ENCODE results near the gene ATXN1. TPM values are rescaled to one million over a fixed set of nuclear protein-coding genes. Genes with fewer than 3 reads are reported as not detected.
A peak's percentile ranks its signal among the peaks of the same experiment; 100 is the strongest.

Gene ATXN1
- total RNA-seq, 4 donors from 2014 or later: 26.4 to 46.4 (median 36.1) TPM

DNA sequence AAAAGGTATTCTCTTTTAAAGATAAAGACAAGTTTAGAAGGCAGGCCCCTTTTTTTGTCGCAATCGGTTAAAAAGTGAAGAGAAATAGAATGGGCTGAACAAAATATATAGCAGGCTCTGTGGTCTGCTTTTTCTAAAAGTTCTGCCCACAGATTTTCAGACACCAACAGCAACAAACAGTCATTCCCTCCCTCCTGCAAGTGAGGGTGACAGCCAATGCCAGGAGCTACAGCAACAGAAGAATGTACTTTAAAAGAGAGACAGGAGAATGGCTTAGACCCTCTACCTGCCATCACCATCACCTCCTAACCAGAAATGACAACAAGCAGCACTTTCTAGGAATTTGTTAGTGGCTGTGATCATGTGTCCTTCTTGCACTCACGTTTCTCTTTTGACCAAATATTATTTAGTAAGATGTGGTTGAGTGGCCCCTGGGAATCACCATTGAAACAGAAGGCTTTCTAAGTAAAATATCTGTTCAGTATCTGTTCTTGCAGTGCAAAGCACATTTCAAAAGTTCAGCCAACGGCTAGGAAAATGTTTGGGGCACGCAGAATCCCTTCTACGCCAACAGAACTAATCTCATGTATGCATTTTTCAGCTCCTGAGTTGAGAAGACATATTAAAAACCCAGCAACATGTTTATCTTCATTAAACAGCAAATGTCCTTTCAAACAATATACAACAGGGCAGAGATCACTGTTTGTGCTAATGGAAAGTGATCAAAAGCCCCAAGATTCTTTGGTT lies 248.5 kb downstream of the ATXN1 start:
- TF ChIP-seq, protein P1, sequence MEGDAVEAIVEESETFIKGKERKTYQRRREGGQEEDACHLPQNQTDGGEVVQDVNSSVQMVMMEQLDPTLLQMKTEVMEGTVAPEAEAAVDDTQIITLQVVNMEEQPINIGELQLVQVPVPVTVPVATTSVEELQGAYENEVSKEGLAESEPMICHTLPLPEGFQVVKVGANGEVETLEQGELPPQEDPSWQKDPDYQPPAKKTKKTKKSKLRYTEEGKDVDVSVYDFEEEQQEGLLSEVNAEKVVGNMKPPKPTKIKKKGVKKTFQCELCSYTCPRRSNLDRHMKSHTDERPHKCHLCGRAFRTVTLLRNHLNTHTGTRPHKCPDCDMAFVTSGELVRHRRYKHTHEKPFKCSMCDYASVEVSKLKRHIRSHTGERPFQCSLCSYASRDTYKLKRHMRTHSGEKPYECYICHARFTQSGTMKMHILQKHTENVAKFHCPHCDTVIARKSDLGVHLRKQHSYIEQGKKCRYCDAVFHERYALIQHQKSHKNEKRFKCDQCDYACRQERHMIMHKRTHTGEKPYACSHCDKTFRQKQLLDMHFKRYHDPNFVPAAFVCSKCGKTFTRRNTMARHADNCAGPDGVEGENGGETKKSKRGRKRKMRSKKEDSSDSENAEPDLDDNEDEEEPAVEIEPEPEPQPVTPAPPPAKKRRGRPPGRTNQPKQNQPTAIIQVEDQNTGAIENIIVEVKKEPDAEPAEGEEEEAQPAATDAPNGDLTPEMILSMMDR (IDR thresholded peaks at IDR 0.05): no peak
- DNase-seq (ENCODE audit: low spot score) (no peak), ATAC-seq (ENCODE audit: low FRiP score) (no peak)

DNA sequence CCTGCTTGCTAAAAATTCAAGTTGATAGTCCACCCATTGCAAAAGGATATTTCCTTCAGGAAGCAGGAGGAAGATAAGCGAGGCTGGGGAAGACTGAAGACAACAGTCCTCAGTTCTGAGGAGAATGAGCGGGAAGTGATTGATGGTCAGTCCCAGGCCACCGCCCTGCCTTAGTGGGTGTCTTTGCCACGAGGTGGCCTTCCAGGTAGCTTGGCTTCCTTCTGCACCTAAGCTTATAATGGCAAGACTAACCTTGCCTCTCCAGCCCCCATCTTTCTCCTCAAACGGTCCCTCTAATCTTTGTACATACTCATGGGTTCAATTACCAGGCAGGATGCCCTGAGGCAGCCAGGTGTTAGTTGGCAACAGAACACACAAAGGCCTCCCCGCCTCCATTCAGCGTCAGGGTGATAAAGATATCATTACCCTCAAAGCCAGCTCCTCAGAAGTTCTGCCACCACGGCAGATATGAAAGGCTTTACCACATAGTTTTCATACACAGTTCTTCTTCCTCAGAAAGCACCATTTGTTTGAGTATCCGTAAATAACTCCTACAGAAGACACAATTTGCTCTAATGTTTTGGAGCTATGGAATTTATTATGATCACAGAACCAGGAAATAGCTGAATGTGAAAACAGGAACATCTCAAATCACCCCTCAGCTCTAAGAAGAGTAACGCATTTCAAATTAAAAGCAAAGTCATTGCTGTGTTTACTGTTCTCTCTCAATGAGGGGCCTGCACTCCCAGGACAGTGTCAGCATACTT lies 249.4 kb downstream of the ATXN1 start:
- TF ChIP-seq, protein P1 (IDR thresholded peaks at IDR 0.05): no peak
- no peak for ATAC-seq (ENCODE audit: low FRiP score)

DNA sequence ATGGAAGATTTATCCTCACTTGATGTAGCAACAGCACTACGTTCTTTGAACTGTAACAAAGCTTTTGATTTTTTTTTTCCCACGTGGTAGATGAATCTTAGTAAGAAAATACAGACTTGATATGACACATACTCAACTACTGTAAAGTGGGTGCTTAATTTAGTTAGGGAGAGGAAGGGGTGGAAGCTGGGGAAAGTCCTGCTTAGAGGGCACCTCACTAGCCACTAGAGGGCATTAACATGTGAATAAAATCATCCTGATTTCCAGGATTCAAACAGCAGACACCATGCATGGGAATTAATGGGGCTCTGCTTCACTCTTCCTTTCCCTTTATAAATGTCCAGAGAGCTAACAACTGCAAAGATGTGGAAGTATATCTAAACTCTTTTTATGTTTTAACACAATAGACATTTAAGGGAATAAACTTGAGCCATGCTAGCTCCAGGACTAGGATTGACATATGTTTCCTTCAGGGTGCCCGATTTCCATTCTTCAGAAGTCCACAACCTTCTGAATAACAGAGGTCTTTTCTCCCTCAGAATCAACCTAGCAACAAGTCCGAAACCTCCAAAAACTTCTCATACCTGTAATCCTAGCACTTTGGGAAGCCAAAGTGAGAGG lies 250.1 kb downstream of the ATXN1 start:
- ATAC-seq (ENCODE audit: low FRiP score) (peak; percentile 45), DNase-seq (ENCODE audit: low spot score) (no peak)
- TF ChIP-seq, protein P1 (IDR thresholded peaks at IDR 0.05): no peak

More for the DNA sequence above, 249.4 kb downstream of the ATXN1 start:
- DNase-seq (ENCODE audit: low spot score): no peak

DNA sequence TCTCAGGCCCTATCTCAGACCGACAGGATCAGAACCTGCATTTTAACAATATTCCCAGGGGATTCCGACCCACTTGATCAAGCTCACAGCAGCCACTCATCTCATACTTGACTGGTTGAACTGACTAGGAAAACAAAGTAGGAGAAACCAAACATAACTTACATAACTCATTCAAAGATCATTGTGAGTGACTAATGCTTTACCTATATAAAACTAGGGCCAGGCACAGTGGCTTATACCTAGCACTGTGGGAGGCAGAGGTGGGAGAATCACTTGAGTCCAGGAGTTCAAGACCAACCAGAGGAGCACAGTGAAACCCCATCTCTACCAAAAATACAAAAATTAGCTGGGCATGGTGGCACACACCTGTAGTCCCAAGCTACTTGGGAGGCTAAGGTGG lies 251.0 kb downstream of the ATXN1 start:
- DNase-seq (ENCODE audit: low spot score) (no peak), ATAC-seq (ENCODE audit: low FRiP score) (no peak)

DNA sequence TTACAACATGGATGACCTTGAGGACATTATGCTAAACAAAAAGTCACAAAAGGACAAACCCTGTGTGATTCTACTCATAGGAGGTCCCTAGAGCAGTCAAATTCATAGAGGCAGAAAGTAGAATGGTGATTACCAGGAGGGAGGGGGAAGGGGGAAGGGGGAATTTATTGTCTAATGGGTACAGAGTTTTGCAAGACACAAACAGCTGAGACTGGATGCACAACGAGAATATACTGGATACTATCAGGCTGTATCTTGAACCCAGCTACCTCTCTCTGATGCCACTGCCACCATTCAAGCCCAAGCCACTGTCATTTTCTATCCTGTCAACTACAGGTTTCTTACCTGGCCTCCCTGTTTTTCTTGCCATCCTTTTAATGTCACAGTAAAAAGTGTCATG lies 252.3 kb downstream of the ATXN1 start:
- TF ChIP-seq, protein P1 (IDR thresholded peaks at IDR 0.05): no peak
- ATAC-seq (ENCODE audit: low FRiP score): no peak
- no peak for DNase-seq (ENCODE audit: low spot score)

More for the DNA sequence above, 251.0 kb downstream of the ATXN1 start:
- TF ChIP-seq, protein P1 (IDR thresholded peaks at IDR 0.05): no peak

DNA sequence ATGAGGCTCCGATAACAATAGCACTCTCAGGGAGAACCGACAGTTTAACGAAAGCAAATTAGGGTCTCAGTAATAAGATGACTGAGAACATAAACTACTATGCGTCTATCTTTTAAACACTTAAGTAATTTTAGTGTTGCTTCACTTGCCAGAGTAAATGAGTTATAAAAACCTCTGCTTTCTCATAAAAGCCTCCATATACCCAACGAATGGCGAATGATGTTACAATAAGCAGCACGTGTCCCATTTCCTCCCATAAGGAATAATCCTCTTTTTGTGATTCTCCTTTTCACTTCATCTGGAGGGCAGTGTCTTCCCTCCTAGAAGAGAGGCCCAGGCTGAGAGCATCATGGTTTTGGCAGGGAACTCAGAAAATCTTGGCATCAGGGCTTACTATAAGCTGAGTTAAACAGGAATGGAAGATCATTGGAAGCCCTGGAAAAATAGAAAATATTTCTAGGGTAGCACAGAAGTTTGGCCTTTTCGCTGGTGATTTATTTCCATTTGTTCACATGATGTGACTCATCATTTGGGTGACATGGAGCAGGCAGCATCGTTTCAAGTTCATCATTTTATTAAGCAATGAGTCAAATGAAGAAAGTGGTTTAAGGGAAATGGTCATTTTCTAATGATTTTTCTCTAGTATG lies 255.4 kb downstream of the ATXN1 start:
- ATAC-seq (ENCODE audit: low FRiP score) (peak; percentile 51), DNase-seq (ENCODE audit: low spot score) (no peak)
- TF ChIP-seq, protein P1 (IDR thresholded peaks at IDR 0.05): no peak
